ENCODE results near the gene PKM. TPM values are rescaled to one million over a fixed set of nuclear protein-coding genes. Genes with fewer than 3 reads are reported as not detected.

Gene PKM
- total and polyA plus RNA-seq, 9 of the 15 experiments (the other 6 are each of a cell fraction or from before 2014, with no cell fraction given) = 140 to 825 (median 383) TPM

DNA sequence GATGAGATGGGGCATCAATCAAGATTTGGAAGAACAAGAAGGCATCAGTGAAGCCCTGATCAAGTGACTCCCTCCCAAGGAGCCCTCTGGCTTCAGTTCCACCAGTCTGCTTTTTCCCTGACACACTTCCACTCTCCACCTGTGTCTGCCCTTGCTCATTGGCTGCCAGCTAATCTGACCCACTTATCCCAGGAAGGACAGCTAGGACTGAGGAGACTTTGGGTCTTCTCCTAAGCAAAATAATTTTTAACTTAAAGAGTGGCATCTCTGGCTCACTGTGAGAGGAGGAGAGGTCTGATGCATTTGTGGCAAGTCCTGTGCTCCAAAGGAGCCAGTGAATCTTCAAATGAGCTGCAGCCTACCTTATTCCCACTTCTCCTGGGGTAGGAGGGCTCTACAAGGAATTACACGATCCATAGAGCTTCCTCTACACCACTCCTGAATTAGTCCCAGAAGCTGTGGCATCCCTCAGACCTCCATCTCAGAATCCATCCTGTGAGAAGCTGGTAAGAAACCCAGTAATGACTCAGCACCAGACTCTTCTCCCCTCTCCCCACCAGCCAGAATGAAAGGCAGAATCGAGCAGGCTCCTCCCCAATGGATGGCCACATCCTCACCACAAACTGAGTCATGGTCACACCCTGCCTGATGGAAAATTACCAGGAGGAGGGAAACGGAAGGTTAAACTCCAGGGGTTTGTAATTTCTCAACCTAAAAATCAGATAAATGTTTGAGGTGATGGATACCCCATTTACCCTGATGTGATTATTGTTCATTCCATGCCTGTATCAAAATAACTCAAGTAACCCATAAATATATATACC, 6.3 kb upstream of the PKM start (continued):
- TF ChIP-seq ATF3 (IDR thresholded peaks at IDR 0.05) (peak; percentile 91), ATF3 (CRISPR knock-in tag; conservative IDR thresholded peaks at IDR 0.05) (no peak), ZNF561 (CRISPR knock-in tag; conservative IDR thresholded peaks at IDR 0.05) (no peak), ZNF282 (CRISPR knock-in tag; IDR thresholded peaks at IDR 0.05) (no peak)
- TF ChIP-seq, protein P1, sequence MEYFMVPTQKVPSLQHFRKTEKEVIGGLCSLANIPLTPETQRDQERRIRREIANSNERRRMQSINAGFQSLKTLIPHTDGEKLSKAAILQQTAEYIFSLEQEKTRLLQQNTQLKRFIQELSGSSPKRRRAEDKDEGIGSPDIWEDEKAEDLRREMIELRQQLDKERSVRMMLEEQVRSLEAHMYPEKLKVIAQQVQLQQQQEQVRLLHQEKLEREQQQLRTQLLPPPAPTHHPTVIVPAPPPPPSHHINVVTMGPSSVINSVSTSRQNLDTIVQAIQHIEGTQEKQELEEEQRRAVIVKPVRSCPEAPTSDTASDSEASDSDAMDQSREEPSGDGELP (CRISPR knock-in tag; IDR thresholded peaks at IDR 0.05; ENCODE audit: borderline replicate concordance) = peak; percentile 49

GRCh38 chr15:72236381-72237003, 5.5 kb upstream of the PKM start:
- Histone ChIP-seq H3K79me2 (ENCODE audit: control insufficient read depth, insufficient read depth, low read length) (peaks cover 13% of the 10 kb centered on the region), H4K20me1 (replicated peaks; ENCODE audit: control insufficient read depth, insufficient read depth, low read length) (no peaks in the 10 kb centered on the region), H3K27me3 (ENCODE audit: control insufficient read depth in 2 of 2, insufficient read depth in 2 of 2, low read length in 2 of 2) (no peaks in the 10 kb centered on the region), H2AFZ (ENCODE audit: low read depth, low read length) (peak overlapping the region; percentile 79), H3K9me1 (ENCODE audit: control insufficient read depth, insufficient read depth, low read length) (no peaks in the 10 kb centered on the region), H3K9me3 (replicated peaks; ENCODE audit: control insufficient read depth, insufficient read depth, low read depth, low read length) (no peaks in the 10 kb centered on the region), H3K4me2 (ENCODE audit: insufficient read depth, low read length) (peak overlapping the region; percentile 96), H3K27ac (ENCODE audit: extremely low read depth, low read depth, low read length) (peak overlapping the region; percentile 97), H3K4me3 (peak overlapping the region; percentile 54), H3K4me1 (replicated peaks in 1 of 2; ENCODE audit: control insufficient read depth in 2 of 2, insufficient read depth in 2 of 2, low read length in 2 of 2) (peaks cover 30 to 39% of the 10 kb centered on the region in 2 experiments), H3K9ac (ENCODE audit: insufficient read depth in 1 of 2, low read depth in 2 of 2, low read length in 2 of 2) (peak overlapping the region; percentile 83 to 91; a peak in 3 of 4 replicates), H3K36me3 (ENCODE audit: control insufficient read depth, insufficient read depth, low read length) (peaks cover 18% of the 10 kb centered on the region; the same call in 2 of the 3 replicates)
- DNase-seq (ENCODE audit: extremely low read depth in 1 of 4, low spot score in 3 of 4) (peak in 1 of 4 experiments; percentile 30), ATAC-seq (peak; percentile 2; the same call in 1 of the 3 replicates), FAIRE-seq (peak; percentile 37)
- intact Hi-C loops (cut with micrococcal nuclease) (loop anchor here (2.0 to 10.0 kb wide), 2 partner anchors 36 to 238 kb away; partner anchors contain the start of genes ARIH1 and PARP6), in situ Hi-C loops (cut with MboI) (no loop called here)
- POLR2A ChIA-PET = interaction anchor here (2.0 kb wide), 1 partner anchor 9 kb away, joined by 13 read pairs; no protein-coding TSS in a partner anchor
- BruUV-seq (replicated peaks) = no TSS peak
- WGBS (ENCODE audit: insufficient coverage, low coverage, missing lambda C conversion rate) = 0% methylated on average over 2 of the region's 2 CpGs
- CTCF ChIA-PET (ENCODE audit: low intra/inter-chr PET ratio) = no interaction called here
- TF ChIP-seq ZNF431 (CRISPR knock-in tag; IDR thresholded peaks at IDR 0.05) (no peak), UBTF (IDR thresholded peaks at IDR 0.05; ENCODE audit: borderline replicate concordance in 1 of 2, low read depth in 2 of 2, low read length in 2 of 2) (0 out of 4 replicates have a peak, but pooled peaks of 1 of the 2 experiments have one; percentile 22), ZSCAN32 (CRISPR knock-in tag; IDR thresholded peaks at IDR 0.05) (no peak), MCM3 (IDR thresholded peaks at IDR 0.05) (no peak), SUPT5H (IDR thresholded peaks at IDR 0.05) (no peak), ZNF23 (CRISPR knock-in tag; IDR thresholded peaks at IDR 0.05) (no peak), ESRRA (IDR thresholded peaks at IDR 0.05; ENCODE audit: borderline replicate concordance, low read depth) (peak; percentile 76)
- TF ChIP-seq, protein P2, sequence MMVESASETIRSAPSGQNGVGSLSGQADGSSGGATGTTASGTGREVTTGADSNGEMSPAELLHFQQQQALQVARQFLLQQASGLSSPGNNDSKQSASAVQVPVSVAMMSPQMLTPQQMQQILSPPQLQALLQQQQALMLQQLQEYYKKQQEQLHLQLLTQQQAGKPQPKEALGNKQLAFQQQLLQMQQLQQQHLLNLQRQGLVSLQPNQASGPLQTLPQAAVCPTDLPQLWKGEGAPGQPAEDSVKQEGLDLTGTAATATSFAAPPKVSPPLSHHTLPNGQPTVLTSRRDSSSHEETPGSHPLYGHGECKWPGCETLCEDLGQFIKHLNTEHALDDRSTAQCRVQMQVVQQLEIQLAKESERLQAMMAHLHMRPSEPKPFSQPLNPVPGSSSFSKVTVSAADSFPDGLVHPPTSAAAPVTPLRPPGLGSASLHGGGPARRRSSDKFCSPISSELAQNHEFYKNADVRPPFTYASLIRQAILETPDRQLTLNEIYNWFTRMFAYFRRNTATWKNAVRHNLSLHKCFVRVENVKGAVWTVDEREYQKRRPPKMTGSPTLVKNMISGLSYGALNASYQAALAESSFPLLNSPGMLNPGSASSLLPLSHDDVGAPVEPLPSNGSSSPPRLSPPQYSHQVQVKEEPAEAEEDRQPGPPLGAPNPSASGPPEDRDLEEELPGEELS (CRISPR knock-in tag; IDR thresholded peaks at IDR 0.05; ENCODE audit: borderline replicate concordance) = no peak
